Measurements from ENCODE around the gene PI4K2B.
"Not testable (repeated sequence)": the region's sequence is repeated elsewhere in the genome, so short reads cannot be mapped to it uniquely, and the experiment has no call there.

Gene PI4K2B

GRCh38 chr4:25212822-25213221, 21.0 kb upstream of the PI4K2B start:
- H3K4me3 ChIP-seq (ENCODE audit: insufficient read length, low read depth), result no peak overlapping the region
- no peaks in the 10 kb centered on the region for H3K27me3 ChIP-seq (ENCODE audit: insufficient read depth, insufficient read length)
- H3K9ac ChIP-seq (ENCODE audit: insufficient read length, low read depth), result no peak overlapping the region
- no peaks in the 10 kb centered on the region; the same call in 1 of the 2 replicates for H3K9me3 ChIP-seq (ENCODE audit: insufficient read depth, low read length)
- H3K36me3 ChIP-seq (ENCODE audit: insufficient read depth, insufficient read length, low read length), result no peaks in the 10 kb centered on the region
- no peaks in the 10 kb centered on the region for H3K4me1 ChIP-seq (ENCODE audit: insufficient read depth, insufficient read length)
- TF ChIP-seq SUZ12 (IDR thresholded peaks at IDR 0.05; ENCODE audit: extremely low read depth, insufficient read depth, insufficient read length), result no peak
- DNase-seq (ENCODE audit: low read depth, low spot score), result no peak

DNA sequence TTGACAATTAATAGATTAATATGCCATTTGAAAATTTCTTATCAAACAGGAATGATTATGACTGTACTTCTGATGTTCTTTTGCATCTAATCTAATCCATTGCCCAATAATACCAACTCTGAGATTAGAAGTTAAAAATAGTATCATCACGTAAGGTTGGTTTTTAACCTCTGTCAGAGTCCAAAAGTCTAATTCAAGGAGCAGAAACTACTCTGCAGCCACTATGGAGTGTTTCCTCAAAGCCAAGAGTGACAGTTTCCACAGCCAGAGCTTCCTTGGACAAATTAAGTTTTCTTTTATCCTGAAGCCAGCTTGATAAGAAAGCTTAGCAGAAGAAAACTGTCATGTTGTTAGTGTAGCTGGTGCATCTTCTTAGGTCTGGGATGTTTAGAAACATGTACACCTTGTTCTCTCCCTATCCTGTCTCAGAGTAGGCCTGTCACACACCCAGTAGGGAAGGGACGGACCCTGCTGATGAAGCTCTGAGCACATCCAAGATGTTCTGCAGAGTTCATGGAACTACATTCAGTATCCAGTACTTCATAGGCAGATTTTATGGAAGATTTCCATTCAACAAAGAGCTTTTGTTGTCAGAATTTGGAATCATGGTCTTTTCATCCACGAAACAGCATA, 20.4 kb upstream of the PI4K2B start:
- Histone ChIP-seq H3K36me3 (ENCODE audit: insufficient read depth, insufficient read length, low read length) (no peaks in the 10 kb centered on the region), H3K4me3 (ENCODE audit: insufficient read length, low read depth) (no peak overlapping the region), H3K9me3 (ENCODE audit: insufficient read depth, low read length) (no peaks in the 10 kb centered on the region; the same call in 1 of the 2 replicates), H3K9ac (ENCODE audit: insufficient read length, low read depth) (no peak overlapping the region), H3K27me3 (ENCODE audit: insufficient read depth, insufficient read length) (no peaks in the 10 kb centered on the region), H3K4me1 (ENCODE audit: insufficient read depth, insufficient read length) (no peaks in the 10 kb centered on the region)
- no peak for TF ChIP-seq SUZ12 (IDR thresholded peaks at IDR 0.05; ENCODE audit: extremely low read depth, insufficient read depth, insufficient read length)
- no peak for DNase-seq (ENCODE audit: low read depth, low spot score)

DNA sequence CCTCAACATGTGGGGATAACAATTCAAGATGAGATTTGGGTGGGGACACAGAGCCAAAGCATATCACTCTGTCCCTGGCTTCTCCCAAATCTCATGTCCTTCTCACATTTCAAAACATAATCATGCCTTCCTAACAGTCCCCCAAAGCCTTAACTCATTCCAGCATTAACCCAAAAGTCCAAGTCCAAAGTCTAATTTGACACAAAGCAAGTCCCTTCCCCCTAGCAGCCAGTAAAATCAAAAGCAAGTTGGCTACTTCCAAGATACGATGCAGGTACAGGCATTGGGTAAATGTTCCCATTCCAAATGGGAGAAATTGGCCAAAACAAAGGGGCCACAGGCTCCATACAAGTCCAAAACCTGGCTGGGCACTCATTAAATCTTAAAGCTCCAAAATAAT, 19.1 kb upstream of the PI4K2B start:
- H3K9me3 ChIP-seq (ENCODE audit: insufficient read depth, low read length); H3K4me3 ChIP-seq (ENCODE audit: insufficient read length, low read depth); H3K4me1 ChIP-seq (ENCODE audit: insufficient read depth, insufficient read length); H3K9ac ChIP-seq (ENCODE audit: insufficient read length, low read depth); DNase-seq (ENCODE audit: low read depth, low spot score); H3K27me3 ChIP-seq (ENCODE audit: insufficient read depth, insufficient read length); H3K36me3 ChIP-seq (ENCODE audit: insufficient read depth, insufficient read length, low read length): not testable (repeated sequence)

- TF ChIP-seq YY1 (IDR thresholded peaks at IDR 0.05; ENCODE audit: insufficient read depth, insufficient read length) (no peak), SUZ12 (IDR thresholded peaks at IDR 0.05; ENCODE audit: extremely low read depth, insufficient read depth, insufficient read length) (no peak), ZNF274 (IDR thresholded peaks at IDR 0.05; ENCODE audit: low read depth, low read length) (no peak)
- H3K4me3 ChIP-seq (ENCODE audit: insufficient read length, low read depth), result no peak overlapping the region
- H3K9ac ChIP-seq (ENCODE audit: insufficient read length, low read depth), result no peak overlapping the region
- no peaks in the 10 kb centered on the region for H3K27me3 ChIP-seq (ENCODE audit: insufficient read depth, insufficient read length)
- no peaks in the 10 kb centered on the region for H3K36me3 ChIP-seq (ENCODE audit: insufficient read depth, insufficient read length, low read length)
- H3K9me3 ChIP-seq (ENCODE audit: insufficient read depth, low read length), result no peaks in the 10 kb centered on the region; the same call in 1 of the 2 replicates
- DNase-seq (ENCODE audit: low read depth, low spot score), result peak; percentile 57
- no peaks in the 10 kb centered on the region for H3K4me1 ChIP-seq (ENCODE audit: insufficient read depth, insufficient read length)
These were observed 18.3 kb upstream of the PI4K2B start for GRCh38 chr4:25215511-25215910.

GRCh38 chr4:25221377-25221776, 12.5 kb upstream of the PI4K2B start:
- TF ChIP-seq SUZ12 (IDR thresholded peaks at IDR 0.05; ENCODE audit: extremely low read depth, insufficient read depth, insufficient read length), result no peak
- Histone ChIP-seq H3K9me3 (ENCODE audit: insufficient read depth, low read length) (peaks cover 46% of the 10 kb centered on the region), H3K4me3 (ENCODE audit: insufficient read length, low read depth) (no peak overlapping the region), H3K36me3 (ENCODE audit: insufficient read depth, insufficient read length, low read length) (no peaks in the 10 kb centered on the region), H3K9ac (ENCODE audit: insufficient read length, low read depth) (no peak overlapping the region), H3K27me3 (ENCODE audit: insufficient read depth, insufficient read length) (no peaks in the 10 kb centered on the region), H3K4me1 (ENCODE audit: insufficient read depth, insufficient read length) (no peaks in the 10 kb centered on the region)
- DNase-seq (ENCODE audit: low read depth, low spot score), result no peak

DNA sequence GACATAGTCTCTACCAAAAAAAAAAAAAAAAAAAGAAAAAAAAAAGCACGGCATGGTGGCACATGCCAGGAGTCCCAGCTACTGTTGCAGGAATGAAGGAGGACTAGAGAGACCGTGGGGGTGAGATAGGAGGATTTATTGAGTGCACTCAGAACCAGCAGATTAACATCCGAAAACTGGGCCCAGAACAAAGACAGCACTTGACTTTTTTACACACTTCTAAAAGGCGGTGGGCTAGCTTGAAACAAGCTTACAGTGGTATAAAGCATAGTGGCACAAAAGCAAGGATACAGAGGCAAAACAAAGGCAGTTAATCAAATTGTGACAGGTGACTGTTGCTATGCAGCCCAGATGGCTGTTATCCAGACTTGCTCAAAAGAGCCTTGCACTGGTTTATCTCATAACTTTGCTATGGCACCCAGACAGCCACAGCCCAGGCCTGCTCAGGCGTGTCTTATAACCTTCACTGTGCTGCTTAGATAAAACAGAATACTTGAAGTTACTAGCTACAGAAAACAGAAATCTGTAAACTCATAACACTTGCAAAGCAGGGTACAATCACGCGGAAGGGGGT, 9.9 kb upstream of the PI4K2B start:
- Histone ChIP-seq H3K27me3 (ENCODE audit: insufficient read depth, insufficient read length) (no peaks in the 10 kb centered on the region), H3K9ac (ENCODE audit: insufficient read length, low read depth) (no peak overlapping the region), H3K4me1 (ENCODE audit: insufficient read depth, insufficient read length) (no peaks in the 10 kb centered on the region), H3K36me3 (ENCODE audit: insufficient read depth, insufficient read length, low read length) (no peaks in the 10 kb centered on the region), H3K4me3 (ENCODE audit: insufficient read length, low read depth) (no peak overlapping the region), H3K9me3 (ENCODE audit: insufficient read depth, low read length) (peaks cover 60% of the 10 kb centered on the region)
- DNase-seq (ENCODE audit: low read depth, low spot score), result no peak
- no peak for TF ChIP-seq ZNF274 (IDR thresholded peaks at IDR 0.05; ENCODE audit: low read depth, low read length)
- no peak for TF ChIP-seq YY1 (IDR thresholded peaks at IDR 0.05; ENCODE audit: insufficient read depth, insufficient read length)
- TF ChIP-seq SUZ12 (IDR thresholded peaks at IDR 0.05; ENCODE audit: extremely low read depth, insufficient read depth, insufficient read length), result no peak

GRCh38 chr4:25229804-25230203, 4.0 kb upstream of the PI4K2B start:
- TF ChIP-seq SUZ12 (IDR thresholded peaks at IDR 0.05; ENCODE audit: extremely low read depth, insufficient read depth, insufficient read length) (no peak), ZNF274 (IDR thresholded peaks at IDR 0.05; ENCODE audit: low read depth, low read length) (no peak), YY1 (IDR thresholded peaks at IDR 0.05; ENCODE audit: insufficient read depth, insufficient read length) (no peak)
- no peaks in the 10 kb centered on the region for H3K36me3 ChIP-seq (ENCODE audit: insufficient read depth, insufficient read length, low read length)
- H3K9ac ChIP-seq (ENCODE audit: insufficient read length, low read depth), result no peak overlapping the region
- H3K4me1 ChIP-seq (ENCODE audit: insufficient read depth, insufficient read length), result no peaks in the 10 kb centered on the region
- DNase-seq (ENCODE audit: low read depth, low spot score), result no peak
- no peaks in the 10 kb centered on the region for H3K27me3 ChIP-seq (ENCODE audit: insufficient read depth, insufficient read length)
- peaks cover 45% of the 10 kb centered on the region for H3K9me3 ChIP-seq (ENCODE audit: insufficient read depth, low read length)
- H3K4me3 ChIP-seq (ENCODE audit: insufficient read length, low read depth), result no peak overlapping the region

DNA sequence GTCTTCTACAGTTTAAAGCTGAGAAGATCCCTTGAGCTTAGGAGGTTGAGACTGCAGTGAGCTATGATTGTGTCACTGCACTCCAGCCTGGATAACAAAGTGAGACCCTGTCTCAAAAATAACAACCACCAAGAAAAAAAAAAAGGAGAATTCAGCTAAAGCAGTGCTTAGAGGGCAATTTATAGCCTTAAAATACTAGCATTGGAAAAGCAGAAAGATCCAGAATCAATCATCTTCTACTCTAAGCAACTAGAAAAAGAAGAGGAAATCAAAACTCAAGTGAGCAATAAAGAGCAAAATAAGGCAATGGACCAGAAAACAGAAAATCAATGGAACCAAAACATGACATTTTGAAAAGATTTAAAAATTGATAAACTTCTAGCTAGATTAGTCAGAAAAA, 639 bp upstream of the PI4K2B start:
- H3K36me3 ChIP-seq (ENCODE audit: insufficient read depth, insufficient read length, low read length), result no peaks in the 10 kb centered on the region
- H3K4me1 ChIP-seq (ENCODE audit: insufficient read depth, insufficient read length), result no peaks in the 10 kb centered on the region
- H3K4me3 ChIP-seq (ENCODE audit: insufficient read length, low read depth), result peak overlapping the region; percentile 22
- TF ChIP-seq SUZ12 (IDR thresholded peaks at IDR 0.05; ENCODE audit: extremely low read depth, insufficient read depth, insufficient read length) (no peak), ZNF274 (IDR thresholded peaks at IDR 0.05; ENCODE audit: low read depth, low read length) (no peak), YY1 (IDR thresholded peaks at IDR 0.05; ENCODE audit: insufficient read depth, insufficient read length) (no peak)
- DNase-seq (ENCODE audit: low read depth, low spot score), result no peak
- H3K27me3 ChIP-seq (ENCODE audit: insufficient read depth, insufficient read length), result no peaks in the 10 kb centered on the region
- peaks cover 21% of the 10 kb centered on the region for H3K9me3 ChIP-seq (ENCODE audit: insufficient read depth, low read length)
- H3K9ac ChIP-seq (ENCODE audit: insufficient read length, low read depth), result no peak overlapping the region
